Kidney (tissue), 14 donors: ENCODE results near the gene MYL7. TPM values are rescaled to one million over a fixed set of nuclear protein-coding genes. Genes with fewer than 3 reads are reported as not detected.
A peak's percentile ranks its signal among the peaks of the same experiment; 100 is the strongest.

Experiments used
- DNase-seq, 5 donors: peaks; one replicate each; pipeline ENCODE4 v3.0.0-alpha.2; 2013 to 2020
- FAIRE-seq: peaks from 2 replicates; lab custom pipeline; 2012; peaks lifted over from hg19 to GRCh38; lab: Jason Lieb, UNC
- H3K27ac ChIP-seq, 2 donors: one replicate each; pipeline ENCODE4 v1.7.0; 2013; ENCODE audit warnings: low read depth in 2 of 2, low read length in 2 of 2, inconsistent platforms in 1 of 2
- H3K27me3 ChIP-seq: one replicate; pipeline ENCODE4 v1.7.1; 2013; ENCODE audit warnings: low read length, inconsistent platforms; ENCODE audit not compliant: control insufficient read depth, insufficient read depth
- H3K36me3 ChIP-seq, 3 donors: one replicate each; pipeline versions ENCODE4 v1.7.0 to v1.7.1; 2013; ENCODE audit warnings: low read length in 3 of 3, control low read depth in 1 of 3, inconsistent platforms in 1 of 3; ENCODE audit not compliant: insufficient read depth in 3 of 3, control insufficient read depth in 2 of 3
- H3K4me1 ChIP-seq, 3 donors: one replicate each; pipeline versions ENCODE4 v1.7.0 to v1.7.1; 2013; ENCODE audit warnings: low read length in 3 of 3, inconsistent platforms in 1 of 3, low read depth in 1 of 3; ENCODE audit not compliant: control insufficient read depth in 2 of 3, insufficient read depth in 2 of 3
- H3K4me3 ChIP-seq, 3 donors: one replicate each; pipeline versions ENCODE4 v1.7.0 to v1.8.1; 2013; ENCODE audit warnings: low read length in 3 of 3, control low read depth in 1 of 3, inconsistent platforms in 1 of 3
- H3K9ac ChIP-seq, 3 donors: one replicate each; pipeline versions ENCODE4 v1.7.0 to v1.7.1; 2013; ENCODE audit warnings: low read length in 3 of 3, control low read depth in 1 of 3, inconsistent platforms in 1 of 3
- H3K9me3 ChIP-seq, 3 donors: one replicate each; pipeline versions ENCODE4 v1.7.0 to v1.7.1; 2013; ENCODE audit warnings: low read length in 3 of 3, control low read depth in 1 of 3, inconsistent platforms in 1 of 3; ENCODE audit not compliant: control insufficient read depth in 2 of 3, insufficient read depth in 1 of 3
- CTCF ChIP-seq: IDR thresholded peaks from 3 replicates; pipeline ENCODE4 v1.5.1; 2012; ENCODE audit warnings: mild to moderate bottlenecking, moderate library complexity, borderline replicate concordance; ENCODE audit not compliant: insufficient read depth; ENCODE audit errors: extremely low read depth
- intact Hi-C: fragments of 100-400 bp; cut with DNase I; formaldehyde crosslinking; loops from one replicate; pipeline ENCODE4 v1.11.1; 2022
- polyA plus RNA-seq: library from polyadenylated mRNA; stranded (reverse); fragments of 350-450 nt; fragmentation: Illumina TruSeq; extraction: RNeasy Lipid Tissue Mini Kit (QIAGEN cat#74804); gene quantifications from one replicate; pipeline ENCODE4 v1.2.3, GENCODE V29; 2014; ENCODE audit warnings: low read depth, low replicate concordance; ENCODE audit not compliant: insufficient read depth
- total RNA-seq: library from RNA; stranded (reverse); fragmentation: NEBNext Ultra II Directional; extraction: Animal tissue kit (Norgen Biotek cat#: 25700); gene quantifications from one replicate; pipeline ENCODE4 v1.2.1, GENCODE V29; 2021
- donor health status: control.
- donor health status: control.
- donor health status: control.
- donor health status: control.
- donor health status: control.
- donor health status: DM: yes; HTN: yes; CAD: no.
- donor health status: Normal renal cell carcinoma (clear cell type).

Gene MYL7
- total and polyA plus RNA-seq, 2 donors from 2014 or later = not detected

- Histone ChIP-seq H3K4me3 (peak overlapping the region in 1 of 3 donors; percentile 47), H3K9ac (no peak overlapping the region), H3K27ac (no peak overlapping the region), H3K27me3 (no peaks in the 10 kb centered on the region), H3K36me3 (no peaks in the 10 kb centered on the region), H3K9me3 (no peaks in the 10 kb centered on the region), H3K4me1 (peaks cover 0 to 4% (median 0%) of the 10 kb centered on the region in 3 donors)
- FAIRE-seq = no peak
- TF ChIP-seq CTCF = no peak
- intact Hi-C loops = no loop called here
- DNase-seq = peak in 1 of 5 donors; percentile 79
Observed at GRCh38 chr7:44144968-44145478, 3.9 kb upstream of the MYL7 start.

- no peak for FAIRE-seq
- H3K27me3 ChIP-seq = no peaks in the 10 kb centered on the region
- DNase-seq = peak in 1 of 5 donors; percentile 46
Observed at GRCh38 chr7:44144426-44144967, 3.4 kb upstream of the MYL7 start.

GRCh38 chr7:44143646-44144250, 2.6 kb upstream of the MYL7 start:
- Histone ChIP-seq H3K4me1 (peaks cover 0 to 4% (median 0%) of the 10 kb centered on the region in 3 donors), H3K9me3 (no peaks in the 10 kb centered on the region), H3K27ac (no peak overlapping the region), H3K27me3 (no peaks in the 10 kb centered on the region), H3K36me3 (no peaks in the 10 kb centered on the region), H3K4me3 (no peak overlapping the region), H3K9ac (no peak overlapping the region)
- intact Hi-C loops = no loop called here
- DNase-seq (peak in 1 of 5 donors; percentile 30), FAIRE-seq (no peak)
- TF ChIP-seq CTCF = no peak

More at GRCh38 chr7:44144426-44144967, 3.4 kb upstream of the MYL7 start:
- TF ChIP-seq CTCF = no peak
- no peak overlapping the region for H3K27ac ChIP-seq
- no peaks in the 10 kb centered on the region for H3K36me3 ChIP-seq
- H3K9ac ChIP-seq = no peak overlapping the region
- no peak overlapping the region for H3K4me3 ChIP-seq
- intact Hi-C loops = no loop called here
- peaks cover 0 to 4% (median 0%) of the 10 kb centered on the region in 3 donors for H3K4me1 ChIP-seq
- no peaks in the 10 kb centered on the region for H3K9me3 ChIP-seq
